Thoracic aorta endothelial cell (primary cell): ENCODE data around the gene ZG16B. TPM values are rescaled to one million over a fixed set of nuclear protein-coding genes. Genes with fewer than 3 reads are reported as not detected.

ENCODE experiments used
- small RNA-seq: library from RNA; depleted of rRNA; stranded (forward); fragments of <200 nt; gene quantifications from one replicate; pipeline ENCODE3, GENCODE V24; 2012
- total RNA-seq: library from RNA; depleted of rRNA; stranded (reverse); fragments of >200 nt; gene quantifications from 2 replicates; pipeline ENCODE4 v1.2.3, GENCODE V29; 2012

ZG16B gene, protein sequence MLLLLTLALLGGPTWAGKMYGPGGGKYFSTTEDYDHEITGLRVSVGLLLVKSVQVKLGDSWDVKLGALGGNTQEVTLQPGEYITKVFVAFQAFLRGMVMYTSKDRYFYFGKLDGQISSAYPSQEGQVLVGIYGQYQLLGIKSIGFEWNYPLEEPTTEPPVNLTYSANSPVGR
- total RNA-seq: not detected in 2 replicates

DNA sequence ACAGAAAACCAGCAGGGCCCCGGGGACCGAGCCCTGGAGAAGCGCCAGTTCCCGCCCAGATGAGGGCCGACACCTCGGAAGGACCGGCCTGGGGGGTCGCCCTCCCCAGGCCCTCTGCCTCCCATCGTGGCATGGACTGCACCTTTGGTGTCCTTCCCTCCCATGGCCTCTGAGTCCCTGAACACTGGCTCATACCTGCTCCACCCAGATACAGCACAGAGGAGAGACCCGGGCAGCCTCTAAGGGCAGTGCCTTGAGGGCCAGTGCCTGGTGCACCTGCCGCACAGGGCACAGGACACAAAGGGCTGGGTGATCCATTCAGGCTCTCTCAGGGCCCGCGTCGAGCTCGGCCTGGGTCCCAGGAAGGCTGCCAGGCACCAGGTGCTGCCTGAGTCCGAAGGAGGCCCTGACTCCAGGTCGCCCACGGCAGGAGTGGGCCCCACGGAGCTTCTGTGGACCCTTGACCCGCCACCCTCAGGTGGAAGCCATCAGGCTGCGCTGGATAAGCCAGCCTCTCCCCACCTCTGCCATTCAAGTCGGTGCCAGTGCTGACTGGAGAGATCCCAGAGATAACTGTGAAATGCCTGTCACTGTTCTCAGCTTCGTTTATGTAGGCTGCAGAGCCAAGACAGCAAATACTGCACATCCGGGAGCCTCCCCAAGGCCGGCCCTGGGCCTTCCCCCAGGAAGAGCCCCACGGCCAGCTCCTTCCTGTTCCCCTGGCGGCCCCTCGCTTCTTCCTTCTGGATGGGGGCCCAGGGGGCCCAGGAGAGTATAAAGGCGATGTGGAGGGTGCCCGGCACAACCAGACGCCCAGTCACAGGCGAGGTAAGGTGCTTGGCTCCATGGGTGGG lies at the start of gene ZG16B:
Gene ZG16B (plus strand): TSS at position 803 of the 854 bp plus-strand sequence. CDS start 139 bp downstream, outside the sequence.

DNA sequence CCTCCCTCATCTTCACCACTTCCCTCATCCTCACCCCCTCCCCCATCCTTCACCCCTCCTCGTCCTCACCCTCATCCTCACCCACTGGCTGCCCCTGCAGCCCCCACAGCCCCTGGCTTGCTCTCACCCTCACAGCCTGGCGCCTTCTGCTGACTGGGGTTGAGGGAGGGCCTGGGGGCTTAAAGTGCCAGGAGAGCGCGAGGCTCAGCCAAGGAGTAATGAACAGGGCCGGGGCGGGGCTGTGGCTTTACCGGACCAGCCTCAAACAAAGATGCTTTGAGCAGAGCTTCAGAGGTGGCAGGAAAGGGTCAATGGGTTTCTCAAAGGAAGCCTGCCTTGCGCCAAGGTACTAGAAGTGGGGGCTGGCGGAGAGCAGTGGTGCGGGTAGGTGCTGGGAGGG lies 42.7 kb upstream of the ZG16B start, which contains the start of gene PRSS33:
Gene PRSS33 (minus strand): TSS at position 155 of the 400 bp plus-strand sequence. CDS start 1,013 bp downstream, outside the sequence.

DNA sequence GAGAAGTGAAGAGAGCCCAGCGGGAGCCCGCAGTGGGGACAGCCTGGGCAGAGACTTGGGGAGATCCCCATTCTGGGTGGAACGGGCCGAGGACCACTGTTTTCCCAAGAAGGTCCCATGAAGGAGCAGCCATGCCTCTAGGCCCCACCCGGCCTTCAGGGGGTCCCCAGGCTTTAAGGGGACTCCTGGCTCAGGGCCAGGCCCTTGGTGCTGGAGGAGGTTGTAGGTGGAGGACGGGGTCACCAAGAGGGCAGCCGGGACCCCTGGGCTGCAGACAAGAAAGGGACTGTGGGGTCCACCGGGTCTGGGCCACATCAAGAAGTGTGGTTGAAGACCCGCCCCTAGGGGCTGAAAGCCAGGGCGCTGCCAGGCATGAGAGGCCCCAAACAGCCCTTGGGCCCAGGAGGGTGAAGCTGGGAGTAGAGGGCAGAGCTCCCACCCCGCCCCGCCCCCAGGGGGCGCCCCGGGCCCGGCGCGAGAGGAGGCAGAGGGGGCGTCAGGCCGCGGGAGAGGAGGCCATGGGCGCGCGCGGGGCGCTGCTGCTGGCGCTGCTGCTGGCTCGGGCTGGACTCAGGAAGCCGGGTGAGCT lies 13.3 kb upstream of the ZG16B start, which contains the start of gene PRSS21:
Gene PRSS21 (plus strand): TSS at position 487 of the 589 bp plus-strand sequence. CDS start 32 bp downstream, at position 519.

DNA sequence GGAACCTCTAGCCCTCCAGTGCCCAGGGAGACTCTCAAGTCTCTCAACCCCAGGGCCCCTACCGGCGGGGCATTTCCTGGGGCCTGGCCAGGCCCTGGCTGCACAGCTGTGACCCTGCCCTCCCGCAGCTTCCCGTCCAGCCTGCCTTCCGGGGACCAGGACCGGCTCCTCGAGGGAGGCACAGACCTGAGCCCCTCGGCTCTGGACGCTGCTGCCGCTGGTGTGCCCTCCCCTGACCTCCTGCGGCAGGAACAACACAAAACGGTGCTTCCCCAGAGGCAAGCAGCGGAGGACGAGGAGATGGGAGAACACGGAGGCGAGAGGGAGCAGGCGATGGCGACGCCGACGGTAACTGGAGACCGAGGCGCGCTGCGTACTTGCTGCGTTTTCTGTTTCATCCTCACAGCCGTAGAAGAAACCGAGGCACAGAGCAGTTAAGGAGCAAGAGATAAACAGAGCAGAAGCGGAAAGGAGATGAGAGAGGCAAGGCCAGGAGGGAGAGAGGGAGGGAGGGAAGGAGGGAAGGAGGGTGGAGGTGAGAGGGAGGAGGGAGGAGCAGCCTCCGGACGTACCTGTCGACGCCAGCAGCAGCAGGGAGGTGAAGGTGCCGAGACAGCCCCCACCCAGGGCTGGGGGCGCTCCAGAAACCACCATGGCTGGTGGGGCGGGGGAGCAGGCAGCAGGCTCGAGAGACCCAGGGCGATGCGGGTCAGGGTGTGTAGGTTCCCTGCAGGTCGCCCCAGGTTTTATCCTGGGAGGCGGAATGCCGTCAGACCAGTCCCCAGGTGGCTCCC lies 27.5 kb downstream of the ZG16B start, which contains the start of gene PRSS22:
Gene PRSS22 (minus strand): TSS at position 720 of the 794 bp plus-strand sequence. CDS start 66 bp downstream, at position 654.

Small RNA genes lying within 50 kb of the gene (small RNA-seq; reads per million reads assigned to genes)
- 2.8 reads per million, percentile 62 among the genes with 10 or more reads in this experiment for gene SNORA3C

Other genes with a start within 250 kb of the ZG16B start
- gene KCTD5, start 147.8 kb upstream of the ZG16B start, total RNA-seq: 25.2 and 27.1 TPM in 2 replicates
- gene PRSS27, start 110.1 kb upstream of the ZG16B start, total RNA-seq: 0.22 and 0.53 TPM in 2 replicates
- gene SRRM2, start 77.7 kb upstream of the ZG16B start, total RNA-seq: 153 and 155 TPM in 2 replicates
- 129 and 133 TPM in 2 replicates for gene ELOB, start 53.0 kb upstream of the ZG16B start, total RNA-seq
- not detected in 2 replicates for gene PRSS33, start 42.7 kb upstream of the ZG16B start, total RNA-seq
- not detected in 2 replicates for gene PRSS41, start 31.8 kb upstream of the ZG16B start, total RNA-seq
- 1.8 TPM in 1 of 2 replicates, not detected in the other for gene PRSS21, start 13.1 kb upstream of the ZG16B start, total RNA-seq
- gene PRSS22, start 27.9 kb downstream of the ZG16B start, total RNA-seq: not detected in 2 replicates
- 25.1 and 34.0 TPM in 2 replicates for gene FLYWCH2, start 52.9 kb downstream of the ZG16B start, total RNA-seq
- 27.5 and 35.5 TPM in 2 replicates for gene FLYWCH1, start 81.6 kb downstream of the ZG16B start, total RNA-seq
- not detected in 2 replicates for gene KREMEN2, start 134.0 kb downstream of the ZG16B start, total RNA-seq
- gene PAQR4, start 139.0 kb downstream of the ZG16B start, total RNA-seq: 10.9 and 18.4 TPM in 2 replicates
- gene PKMYT1, start 150.1 kb downstream of the ZG16B start, total RNA-seq: 15.2 and 27.6 TPM in 2 replicates
- not detected in 2 replicates for gene CLDN9, start 182.6 kb downstream of the ZG16B start, total RNA-seq
- gene CLDN6, start 187.9 kb downstream of the ZG16B start, total RNA-seq: not detected in 2 replicates
- gene TNFRSF12A, start 190.1 kb downstream of the ZG16B start, total RNA-seq: 62.6 and 76.2 TPM in 2 replicates
- gene HCFC1R1, start 193.6 kb downstream of the ZG16B start, total RNA-seq: 7.4 and 9.3 TPM in 2 replicates
- 19.1 and 27.9 TPM in 2 replicates for gene THOC6, start 193.7 kb downstream of the ZG16B start, total RNA-seq
- not detected in 2 replicates for gene BICDL2, start 206.6 kb downstream of the ZG16B start, total RNA-seq
- gene MMP25, start 216.3 kb downstream of the ZG16B start, total RNA-seq: under 0.01 and 0.07 TPM in 2 replicates
- 45.9 and 55.4 TPM in 2 replicates for gene IL32, start 235.3 kb downstream of the ZG16B start, total RNA-seq